T47D (cell line): ENCODE data around the gene GNPAT.

ENCODE experiments used
- DNase-seq, 2 experiments: peaks; one replicate each; pipeline versions ENCODE4 v3.0.0 to v3.0.0-alpha.2; 2011 to 2012; ENCODE audit warnings: low read depth in 1 of 2, low spot score in 1 of 2
- JUND ChIP-seq: IDR thresholded peaks from 2 replicates; pipeline ENCODE4 v1.6.1; 2012; ENCODE audit warnings: low read depth
- in situ Hi-C: cut with HindIII; loops from 2 replicates; pipeline ENCODE4 v1.10.0; 2016; ENCODE audit warnings: low sequenced_read_pairs, low pct_unique_long_range_greater_than_20kb

GNPAT gene

DNA sequence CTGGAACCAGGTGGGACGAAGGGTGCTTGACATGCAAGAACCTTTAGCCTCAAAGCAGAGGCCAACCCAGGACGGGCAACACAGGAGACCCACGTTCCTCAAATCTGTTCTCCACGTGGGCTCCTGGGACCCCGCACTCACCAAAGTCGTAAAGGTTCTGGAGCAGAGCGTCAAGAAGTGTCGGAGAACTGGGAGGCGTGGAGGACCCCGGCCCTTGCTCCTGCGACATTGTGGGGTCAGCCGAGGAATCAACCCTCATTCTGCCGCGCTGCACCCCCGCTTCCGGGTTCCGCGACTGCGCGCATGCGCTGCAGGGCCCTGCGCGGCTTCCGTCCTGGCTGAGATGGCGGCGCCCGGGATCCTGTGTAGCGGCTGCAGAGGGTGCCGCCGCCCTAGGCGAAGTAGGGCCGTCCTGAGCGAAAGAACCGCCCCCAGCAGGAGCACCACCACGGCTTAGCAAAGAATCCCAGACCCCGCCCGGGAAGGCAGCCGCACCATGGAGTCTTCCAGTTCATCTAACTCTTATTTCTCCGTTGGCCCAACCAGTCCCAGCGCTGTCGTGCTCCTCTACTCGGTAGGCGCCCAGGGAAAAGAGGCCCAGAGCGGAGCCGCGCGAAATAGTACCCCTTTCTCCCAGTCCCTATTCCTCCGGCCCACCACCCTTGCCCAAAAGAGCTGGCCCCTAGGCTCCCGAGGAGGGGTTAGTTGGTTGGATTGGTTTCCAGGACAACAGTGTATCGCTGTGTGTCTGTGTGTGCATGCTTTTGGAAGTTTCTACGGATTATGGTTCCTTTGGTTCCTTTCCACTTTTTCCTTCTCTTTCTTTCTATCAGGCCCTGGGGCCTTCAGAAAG, at the start of gene GNPAT:
Gene GNPAT, plus strand, starts transcription at position 330 of the 853 bp plus-strand sequence. Its CDS starts 167 bp downstream, at position 497.
- DNase-seq = peak; percentile 92
- no peak for TF ChIP-seq JUND
- in situ Hi-C loops = no loop called here

DNA sequence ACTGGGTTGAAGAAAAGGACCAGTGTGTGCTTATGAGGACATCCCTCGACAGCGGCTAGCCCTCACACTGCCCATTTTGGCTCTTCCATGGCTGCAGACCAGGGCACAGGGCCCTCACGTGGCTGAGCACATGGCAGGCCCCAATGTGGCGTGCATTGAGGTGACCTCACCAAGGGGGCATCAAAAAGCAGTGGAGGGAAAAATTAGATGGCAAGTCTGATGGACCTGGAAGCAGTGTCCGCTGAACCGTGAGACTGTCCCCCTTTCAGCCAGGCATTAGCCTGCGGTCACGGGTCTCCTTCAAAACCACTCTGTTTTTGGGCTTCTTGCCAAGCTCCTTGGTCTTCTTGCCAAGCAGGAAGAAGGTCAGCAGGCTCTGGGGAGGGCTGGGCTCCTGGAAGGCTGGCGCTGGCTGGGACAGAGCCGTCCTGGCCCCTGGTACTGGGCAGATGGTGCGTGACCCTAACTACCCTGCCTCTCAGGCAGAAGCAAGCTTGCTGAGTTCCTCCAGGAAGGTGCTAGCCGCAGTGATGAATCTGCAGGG, 48.3 kb upstream of the GNPAT start:
- peak in 1 of 2 experiments; percentile 47 for DNase-seq
- TF ChIP-seq JUND = no peak

GRCh38 chr1:231193710-231194340, 47.2 kb upstream of the GNPAT start:
- in situ Hi-C loops = no loop called here
- peak in 1 of 2 experiments; percentile 61 for DNase-seq
- TF ChIP-seq JUND = no peak

More for the DNA sequence above, 48.3 kb upstream of the GNPAT start:
- in situ Hi-C loops = no loop called here

DNA sequence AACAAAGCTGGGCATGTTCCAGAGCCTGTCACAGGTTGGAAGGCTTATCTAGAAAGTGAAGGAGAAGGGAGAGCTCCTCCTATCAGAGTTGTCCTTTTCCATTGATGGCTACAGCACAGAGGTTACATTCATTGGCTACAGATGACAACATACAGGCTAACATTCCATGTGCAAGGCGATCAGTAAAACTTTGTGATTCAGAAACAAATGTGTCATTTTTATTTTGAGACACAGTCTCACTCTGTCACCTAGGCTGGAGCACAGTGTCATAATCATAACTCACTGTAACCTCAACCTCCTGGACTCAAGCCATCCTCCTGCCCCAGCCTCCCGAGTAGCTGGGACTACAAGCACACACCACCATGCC, 46.6 kb upstream of the GNPAT start:
- no peak for TF ChIP-seq JUND
- in situ Hi-C loops = no loop called here
- DNase-seq = no peak

DNA sequence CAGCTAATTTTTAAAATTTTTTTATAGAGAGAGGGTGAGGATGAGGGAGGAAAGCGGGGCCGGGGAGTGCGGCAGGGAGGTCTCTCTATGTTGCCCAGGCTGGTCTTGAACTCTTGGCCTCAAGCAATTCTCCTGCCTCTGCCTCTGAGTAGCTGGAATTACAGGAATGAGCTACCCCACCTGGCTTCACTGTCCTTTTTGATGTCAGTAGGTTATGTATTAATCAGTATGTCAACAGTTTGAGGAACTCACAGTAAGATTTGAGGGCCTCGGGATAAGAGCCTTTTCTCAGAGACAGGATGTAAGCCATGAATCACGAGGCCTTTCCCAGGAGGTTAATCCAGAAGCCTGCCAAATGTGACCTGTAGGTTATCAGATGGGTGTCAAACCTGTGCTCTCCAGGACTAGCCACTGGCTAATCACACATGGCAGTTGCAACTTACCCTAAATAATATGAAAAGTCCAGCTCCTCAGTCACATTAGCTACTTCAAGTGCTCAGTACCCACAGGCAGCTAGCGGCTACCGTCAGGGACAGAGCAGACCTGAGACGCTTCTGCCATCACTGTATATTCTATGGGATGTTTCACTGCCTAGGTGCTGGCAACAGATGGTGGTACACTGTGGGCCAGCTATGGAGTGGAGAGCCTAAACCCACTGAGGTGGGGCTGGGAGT, 46.0 kb upstream of the GNPAT start:
- no peak for TF ChIP-seq JUND
- DNase-seq = no peak
- in situ Hi-C loops = no loop called here

GRCh38 chr1:231196307-231196706, 44.7 kb upstream of the GNPAT start:
- in situ Hi-C loops = no loop called here
- no peak for DNase-seq
- no peak for TF ChIP-seq JUND

GRCh38 chr1:231196728-231197127, 44.3 kb upstream of the GNPAT start:
- in situ Hi-C loops = no loop called here
- TF ChIP-seq JUND = no peak
- DNase-seq = no peak

- in situ Hi-C loops = no loop called here
- no peak for TF ChIP-seq JUND
- no peak for DNase-seq
These were observed 41.1 kb upstream of the GNPAT start for GRCh38 chr1:231199868-231200267.

DNA sequence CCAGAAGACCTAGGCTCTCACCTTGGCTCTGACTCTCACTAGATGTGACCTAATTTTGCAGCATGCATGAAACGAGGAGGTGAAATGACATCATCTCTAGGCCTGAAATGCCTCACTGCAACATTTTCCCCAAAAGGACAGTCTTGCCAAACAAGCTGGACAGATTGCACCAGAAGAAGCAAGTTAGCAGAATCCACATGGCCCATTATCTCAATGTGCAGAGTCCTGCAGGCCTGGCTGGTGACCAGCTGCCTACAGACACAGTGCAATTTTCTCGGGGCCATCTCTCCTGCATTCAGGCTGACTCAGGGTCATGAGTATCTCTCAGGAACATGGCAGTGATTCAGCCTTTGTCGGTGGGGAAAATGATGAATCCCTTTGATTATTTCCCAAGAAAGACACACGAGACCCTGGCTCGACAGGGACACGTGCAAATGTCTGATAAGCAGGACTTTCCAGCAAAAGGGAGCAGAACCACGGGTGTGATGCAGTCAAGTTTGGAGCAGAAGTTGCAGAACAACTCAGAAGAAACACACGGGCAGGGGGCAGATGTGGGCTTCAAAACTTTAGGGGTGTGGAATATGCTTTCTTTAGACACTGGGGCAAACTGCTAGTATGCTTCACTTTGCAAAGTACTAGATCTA, 40.5 kb upstream of the GNPAT start:
- no peak for DNase-seq
- in situ Hi-C loops = no loop called here
- no peak for TF ChIP-seq JUND

DNA sequence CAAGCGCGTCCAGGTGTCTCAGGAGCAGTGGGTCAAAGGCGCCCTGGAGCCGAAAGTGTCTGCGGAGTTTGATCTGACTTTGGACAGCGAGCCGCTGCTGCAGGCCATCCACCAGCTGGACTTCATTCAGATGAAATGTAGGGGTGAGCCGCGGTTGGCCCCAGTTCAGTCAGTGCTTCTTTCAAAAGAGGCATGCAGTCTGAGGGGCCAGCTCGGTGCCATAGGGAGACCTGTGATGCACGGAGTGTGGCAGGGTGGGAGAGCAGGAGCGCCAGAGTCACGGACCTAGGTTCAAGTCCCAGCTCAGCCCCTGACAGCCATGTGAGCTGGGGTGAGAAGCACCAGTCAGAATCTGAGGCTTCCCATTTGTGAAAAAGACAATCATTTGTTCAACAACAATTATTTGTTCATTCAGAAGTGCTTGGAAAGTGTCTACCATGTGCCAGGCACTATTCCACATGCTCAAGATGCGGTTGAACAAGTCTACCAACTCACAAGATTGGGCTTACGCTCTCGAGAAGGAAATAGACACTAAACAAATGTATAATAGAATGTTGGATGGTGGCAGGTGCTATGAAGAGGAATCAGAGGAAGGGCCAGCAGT, 39.5 kb upstream of the GNPAT start:
- no peak for DNase-seq
- in situ Hi-C loops = no loop called here
- no peak for TF ChIP-seq JUND

DNA sequence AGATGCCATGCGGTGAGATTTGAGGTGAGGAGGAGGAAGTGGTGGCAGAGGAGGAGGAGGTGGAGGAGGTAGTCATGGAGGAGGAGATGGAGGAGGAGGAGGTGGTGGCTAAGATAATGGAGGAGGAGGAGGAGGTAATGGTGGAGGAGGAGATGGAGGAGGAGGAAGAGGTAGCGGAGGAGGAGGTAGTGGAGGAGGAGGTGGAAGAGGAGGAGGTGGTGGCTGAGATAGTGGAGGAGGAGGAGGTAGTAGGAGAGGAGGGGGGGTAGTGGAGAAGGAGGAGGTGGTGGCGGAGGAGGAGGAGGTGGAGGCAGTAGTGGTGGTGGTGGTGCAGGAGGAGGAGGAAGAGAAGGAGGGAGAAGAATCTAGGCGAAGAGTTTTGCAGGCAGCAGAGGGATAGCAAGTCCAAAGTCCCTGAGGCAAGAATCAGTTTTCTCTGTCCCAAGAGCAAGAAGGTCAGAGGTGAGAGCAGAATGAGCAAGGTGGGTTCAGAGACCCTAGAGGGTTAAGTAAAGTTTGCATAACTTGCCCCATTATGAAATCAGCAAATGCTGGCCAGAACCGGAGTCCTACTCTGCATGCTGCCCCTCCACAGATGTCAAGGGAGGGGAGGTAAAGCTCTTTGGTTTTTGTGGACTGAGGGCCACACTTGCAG, 38.9 kb upstream of the GNPAT start:
- TF ChIP-seq JUND = no peak
- DNase-seq = no peak
- in situ Hi-C loops = no loop called here
